Measurements from ENCODE around the gene JAML. TPM values are rescaled to one million over a fixed set of nuclear protein-coding genes. Genes with fewer than 3 reads are reported as not detected.

Gene JAML
- total and polyA plus RNA-seq, 2 of the 4 experiments (the other 2 are of a cell fraction): not detected

GRCh38 chr11:118186346-118187107 is 38.3 kb downstream of the JAML start:
- ChIA-PET CTCF (no interaction called here), POLR2A (ENCODE audit: unreplicated experiment) (no interaction called here)
- no peak overlapping the region for H3K23ac ChIP-seq (ENCODE audit: low read depth, low read length)
- dilution Hi-C loops (cut with HindIII; ENCODE audit: low sequenced_read_pairs, unreplicated experiment): no loop called here
- in situ Hi-C loops (cut with MboI; ENCODE audit: low sequenced_read_pairs): no loop called here
- H3K4ac ChIP-seq (ENCODE audit: low read depth, low read length): no peak overlapping the region
- H2AK5ac ChIP-seq (ENCODE audit: low read depth, low read length): no peak overlapping the region
- H3K9ac ChIP-seq (ENCODE audit: low read depth, low read length): no peak overlapping the region
- TF ChIP-seq MAFK (IDR thresholded peaks at IDR 0.05; ENCODE audit: low read depth, low read length) (no peak), RFX5 (IDR thresholded peaks at IDR 0.05; ENCODE audit: low read depth, low read length) (no peak), NFE2L2 (IDR thresholded peaks at IDR 0.05; ENCODE audit: low read depth, low read length) (no peak), ELK1 (IDR thresholded peaks at IDR 0.05; ENCODE audit: borderline replicate concordance, low read depth, low read length) (no peak), RCOR1 (IDR thresholded peaks at IDR 0.05; ENCODE audit: insufficient replicate concordance, low read length) (no peak), POLR2A (IDR thresholded peaks at IDR 0.05; ENCODE audit: low read depth, low read length) (no peak), CHD1 (IDR thresholded peaks at IDR 0.05; ENCODE audit: low read depth, low read length) (no peak), MXI1 (IDR thresholded peaks at IDR 0.05; ENCODE audit: borderline replicate concordance, low read depth, low read length) (no peak), RAD21 (IDR thresholded peaks at IDR 0.05; ENCODE audit: low read length) (no peak), CTCF (conservative IDR thresholded peaks at IDR 0.05; ENCODE audit: low read depth, low read length) (no peak), FOS (IDR thresholded peaks at IDR 0.05; ENCODE audit: low read depth, low read length) (no peak), USF2 (IDR thresholded peaks at IDR 0.05; ENCODE audit: low read depth, low read length) (no peak), SMC3 (IDR thresholded peaks at IDR 0.05; ENCODE audit: low read depth, low read length) (no peak)
- no peak overlapping the region for H3K14ac ChIP-seq (replicated peaks; ENCODE audit: low read depth, low read length)
- H2BK20ac ChIP-seq (ENCODE audit: low read depth, low read length): no peak overlapping the region
- H3K36me3 ChIP-seq (ENCODE audit: control insufficient read depth, insufficient read depth, low read length): no peaks in the 10 kb centered on the region
- H2BK120ac ChIP-seq (ENCODE audit: low read depth, low read length): no peak overlapping the region
- 83% methylated on average over 1 of the region's 6 CpGs; no CpG with 5 or more reads in 1 of the 2 experiments for WGBS, 2 experiments (ENCODE audit: extremely low coverage in 2 of 2, insufficient read length in 1 of 2)
- H4K20me1 ChIP-seq (ENCODE audit: insufficient read depth, low read length): no peaks in the 10 kb centered on the region
- H4K8ac ChIP-seq (ENCODE audit: low read depth in 2 of 2, low read length in 2 of 2): no peak overlapping the region
- DNase-seq (no peak), ATAC-seq (ENCODE audit: low read depth) (no peak)
- H4K5ac ChIP-seq (ENCODE audit: low read depth, low read length): no peak overlapping the region
- H3K9me3 ChIP-seq (ENCODE audit: control insufficient read depth, insufficient read depth, low read length): no peaks in the 10 kb centered on the region
- H4K91ac ChIP-seq (ENCODE audit: insufficient read depth, low read depth, low read length): no peak overlapping the region
- BruUV-seq (replicated peaks): no TSS peak
- no peak overlapping the region for H2BK5ac ChIP-seq (ENCODE audit: low read depth, low read length, poor library complexity, severe bottlenecking)
- H2BK15ac ChIP-seq (ENCODE audit: low read depth, low read length): no peak overlapping the region
- no peaks in the 10 kb centered on the region for H3K79me1 ChIP-seq (ENCODE audit: low read depth in 1 of 2, low read length in 2 of 2)
- H3K4me3 ChIP-seq (ENCODE audit: insufficient read depth, low read depth, low read length): no peak overlapping the region
- H3K18ac ChIP-seq (ENCODE audit: low read depth, low read length): no peak overlapping the region
- H3K4me1 ChIP-seq (ENCODE audit: control insufficient read depth, insufficient read depth, low read length): no peaks in the 10 kb centered on the region
- no peak overlapping the region for H3K56ac ChIP-seq (ENCODE audit: extremely low read depth, insufficient read depth, low read length)
- no peak overlapping the region for H3K4me2 ChIP-seq (ENCODE audit: low read depth, low read length)
- no peak overlapping the region for H2AFZ ChIP-seq (replicated peaks; ENCODE audit: low read length, poor library complexity)
- H3K27me3 ChIP-seq (ENCODE audit: control insufficient read depth, insufficient read depth, low read length): peaks cover 6% of the 10 kb centered on the region
- H3K9me1 ChIP-seq (ENCODE audit: insufficient read depth, low read length): no peaks in the 10 kb centered on the region
- no peak overlapping the region for H2AK9ac ChIP-seq (replicated peaks; ENCODE audit: low read depth, low read length, poor library complexity)
- intact Hi-C loops (cut with micrococcal nuclease): no loop called here
- no peak overlapping the region for H3K27ac ChIP-seq (ENCODE audit: insufficient read depth, low read length)
